AG08396 (cell line): ENCODE results near the gene IL36RN.

Experiments
- DNase-seq: peaks from one replicate; pipeline ENCODE4 v3.0.0; 2012; ENCODE audit warnings: low spot score, mixed read lengths

IL36RN gene

DNA sequence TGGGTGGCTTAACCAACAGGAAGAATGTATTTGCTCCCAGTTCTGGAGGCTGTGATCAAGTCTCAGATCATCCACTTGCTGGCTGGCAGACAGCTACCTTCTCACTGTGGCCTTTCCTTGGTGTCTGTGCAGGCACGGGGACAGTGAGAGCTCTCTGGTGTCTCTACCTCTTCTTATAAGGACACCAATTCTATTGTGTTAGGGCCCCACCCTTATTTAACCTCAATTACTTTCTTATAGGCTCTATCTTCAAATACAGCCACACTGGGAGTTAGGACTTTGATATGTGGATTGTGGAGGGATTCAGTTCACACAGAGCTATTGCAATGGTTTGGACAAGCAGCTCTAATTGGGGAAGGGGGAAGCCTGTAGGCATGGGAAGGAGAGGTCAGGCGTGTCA is 43.1 kb downstream of the IL36RN start:
- no peak for DNase-seq

DNA sequence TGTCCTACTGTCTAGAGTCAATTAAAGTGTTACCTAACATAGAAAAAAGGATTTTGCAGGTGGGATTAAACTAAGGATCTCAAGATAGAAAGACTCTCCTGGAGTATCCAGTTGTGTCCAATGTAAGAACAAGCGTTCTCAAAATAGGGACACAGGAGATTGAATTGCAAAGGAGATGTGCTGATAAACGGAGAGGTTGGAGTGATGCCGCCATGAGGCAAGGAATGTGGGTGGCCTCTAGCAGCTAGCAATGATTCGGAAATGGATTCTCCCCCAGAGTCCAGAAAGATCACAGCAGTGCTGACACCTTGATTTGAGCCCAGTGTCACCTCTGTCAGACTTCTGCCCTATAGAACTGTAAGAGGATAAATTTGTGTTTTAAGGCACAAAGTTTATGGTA is 44.3 kb downstream of the IL36RN start:
- no peak for DNase-seq

DNA sequence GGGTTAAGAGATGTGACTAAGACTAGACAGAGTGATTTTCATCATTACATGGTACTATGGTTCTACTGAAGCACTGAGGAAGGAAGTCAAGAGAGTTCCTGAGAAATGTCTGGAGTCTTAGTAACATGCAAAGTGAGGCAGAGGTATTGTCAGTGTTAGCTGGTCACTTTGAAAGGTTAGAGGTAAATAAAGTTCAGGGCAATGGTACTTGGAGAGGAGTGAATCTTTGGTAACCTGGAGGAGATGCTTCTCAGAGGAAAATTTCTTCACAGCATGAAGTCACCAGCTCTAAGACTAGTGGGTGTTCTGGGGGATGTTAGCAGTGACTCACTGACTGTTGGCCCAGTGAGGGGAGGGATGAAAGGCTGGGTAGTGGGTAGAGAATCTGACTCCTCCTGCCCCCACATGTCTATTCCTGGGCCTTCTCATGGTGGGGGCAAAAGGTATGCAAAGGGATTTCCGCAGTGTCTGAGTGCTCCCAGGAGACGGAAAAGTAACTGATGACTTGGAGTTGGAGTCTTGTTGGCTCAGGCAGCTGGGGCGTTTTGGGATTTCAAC is 45.1 kb downstream of the IL36RN start:
- no peak for DNase-seq

DNA sequence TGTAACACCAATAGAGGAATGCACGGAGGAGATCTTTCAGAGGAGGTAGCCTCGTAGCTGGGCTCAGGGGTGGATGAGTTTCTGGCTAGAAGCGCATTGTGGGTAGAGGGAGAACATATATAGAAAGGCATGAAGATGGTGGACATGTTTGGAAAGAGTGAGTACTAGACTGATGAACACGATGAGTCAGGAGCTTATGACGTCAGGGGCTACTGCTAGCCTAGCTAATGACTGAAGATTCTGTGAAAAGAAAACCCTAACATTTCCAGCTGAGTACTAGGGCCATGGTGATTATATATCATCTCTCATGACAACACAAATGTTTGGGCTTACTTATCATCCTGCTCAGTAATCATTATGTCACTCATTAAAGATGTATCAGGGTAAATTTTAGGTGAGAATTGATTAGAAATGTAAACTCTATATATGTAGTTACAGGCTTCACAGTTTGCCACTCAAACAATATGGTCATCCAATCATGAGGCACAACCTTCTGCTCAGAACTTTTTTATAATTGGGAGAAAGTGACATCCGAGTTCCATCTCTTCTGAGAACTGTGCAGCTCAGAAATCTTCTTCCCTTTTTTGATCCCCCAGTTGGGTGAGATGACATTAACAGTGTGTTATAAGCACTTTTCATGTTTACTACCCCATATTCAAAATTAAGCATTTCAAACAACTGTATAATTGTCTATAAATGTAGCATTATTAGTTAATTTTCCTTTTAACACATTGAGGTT is 46.2 kb downstream of the IL36RN start:
- peak; percentile 46 for DNase-seq

DNA sequence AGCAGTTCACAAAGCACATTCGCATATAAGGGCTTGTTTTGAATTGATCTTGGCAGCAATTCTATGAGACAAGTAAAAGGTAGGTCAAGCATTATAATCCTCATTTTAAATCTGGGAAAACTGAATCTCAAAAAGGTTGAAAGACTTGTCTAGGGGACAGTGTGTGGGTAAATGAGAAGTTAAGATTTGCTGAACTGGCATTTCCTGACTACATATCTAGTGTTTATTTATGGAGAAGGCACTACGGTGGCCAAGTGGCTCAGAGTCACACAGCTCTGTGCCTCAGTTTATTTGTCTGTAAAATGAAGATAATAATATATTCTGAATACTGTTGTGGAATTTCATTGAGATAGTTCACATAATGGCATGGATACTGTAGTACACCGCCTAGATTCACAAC is 52.1 kb downstream of the IL36RN start:
- DNase-seq: no peak

DNA sequence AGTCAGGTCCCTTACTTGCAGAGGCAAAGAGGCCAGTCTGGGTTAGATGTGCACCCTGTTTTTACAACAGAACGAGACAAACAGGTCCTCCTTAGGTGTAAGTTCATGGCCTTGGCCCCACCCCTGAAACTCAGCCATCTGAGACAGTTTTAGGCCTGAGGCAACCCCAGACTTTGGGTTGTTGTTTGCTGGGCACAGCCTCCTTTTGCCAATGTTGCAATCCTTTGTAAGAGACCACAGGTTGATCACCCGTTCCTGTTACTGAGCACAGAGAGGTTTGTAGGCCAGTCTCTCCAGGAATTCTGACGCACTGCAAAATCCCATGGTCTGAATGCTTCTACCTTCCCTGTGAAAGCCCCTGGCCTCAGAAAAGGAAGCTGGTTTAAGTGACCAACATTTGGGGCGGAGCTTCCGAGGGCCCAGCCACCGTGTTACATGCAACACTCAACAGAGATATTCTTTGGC is 52.9 kb downstream of the IL36RN start:
- DNase-seq: no peak

DNA sequence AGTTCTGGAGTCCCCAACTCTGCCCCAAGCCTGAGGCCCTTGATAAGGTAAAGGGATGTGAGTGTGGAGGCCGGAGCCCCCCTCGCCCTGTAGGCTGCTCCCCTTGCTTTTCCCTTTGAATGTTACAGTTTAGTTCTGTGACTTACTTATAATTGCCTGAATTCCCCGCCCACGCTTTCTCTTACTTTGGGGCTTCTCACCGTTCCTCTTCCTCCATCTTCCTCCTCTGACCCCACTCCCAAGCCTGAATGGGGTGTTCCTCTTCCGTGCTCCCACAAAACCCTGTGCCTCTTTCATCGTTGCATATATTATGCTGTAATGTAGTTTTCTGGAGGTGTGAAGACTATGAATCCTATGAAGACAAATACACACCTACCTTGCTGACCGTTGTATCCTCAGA is 53.4 kb downstream of the IL36RN start:
- DNase-seq: no peak

DNA sequence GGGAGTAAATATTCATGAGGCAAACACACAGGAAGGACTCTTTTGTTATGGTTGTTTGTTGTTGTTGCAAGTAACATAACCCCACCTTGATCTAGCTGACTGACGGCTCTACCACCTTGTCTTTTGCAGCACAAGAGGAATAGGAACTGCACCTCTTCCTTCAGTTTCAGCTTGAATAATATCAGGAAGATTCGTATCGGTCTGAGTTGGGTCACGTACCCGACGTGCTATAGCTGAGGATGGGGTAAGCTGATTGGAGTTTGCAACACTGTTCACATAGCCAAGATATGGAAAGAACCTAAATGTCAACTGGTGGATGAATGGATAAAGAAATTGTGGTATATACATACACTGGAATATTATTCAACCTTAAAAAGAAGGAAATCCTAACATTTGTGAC is 53.9 kb downstream of the IL36RN start:
- DNase-seq: no peak

DNA sequence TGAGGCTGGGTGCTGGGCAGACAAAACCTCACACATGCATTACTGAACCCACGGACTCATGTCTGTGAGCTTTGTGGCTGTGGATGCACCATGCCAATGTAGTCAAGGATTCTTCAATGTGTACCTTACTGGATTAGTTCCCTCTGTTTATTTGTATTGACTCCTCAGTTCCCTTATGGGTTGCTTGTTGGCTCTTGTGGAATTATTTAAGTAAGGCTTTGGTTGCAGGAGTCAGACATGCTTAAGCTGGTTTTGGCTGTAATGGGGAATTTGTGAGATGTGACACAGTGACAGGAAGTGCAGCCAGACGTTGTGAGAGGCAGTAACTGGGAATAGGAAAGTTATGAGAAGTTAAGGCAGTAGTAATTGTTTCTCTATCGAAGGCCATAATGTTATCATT is 54.8 kb downstream of the IL36RN start:
- DNase-seq: no peak
